ENCODE measurements around the gene KCTD13. TPM values are rescaled to one million over a fixed set of nuclear protein-coding genes. Genes with fewer than 3 reads are reported as not detected.
"Not testable (repeated sequence)": the region's sequence is repeated elsewhere in the genome, so short reads cannot be mapped to it uniquely, and the experiment has no call there.

The KCTD13 gene
- polyA plus RNA-seq, 1 of the 3 experiments (the other 2 are of a cell fraction) = 31.0 TPM

GRCh38 chr16:29961479-29962343, 35.7 kb upstream of the KCTD13 start, which contains the start of gene TMEM219 (continued):
- no peak for TF ChIP-seq RCOR1 (IDR thresholded peaks at IDR 0.05; ENCODE audit: low read length)
- no peak for TF ChIP-seq RAD21 (IDR thresholded peaks at IDR 0.05; ENCODE audit: low read length)
- no peak for TF ChIP-seq RXRA (IDR thresholded peaks at IDR 0.05; ENCODE audit: borderline replicate concordance, low read depth)
- peak; percentile 38 for TF ChIP-seq CHD2 (IDR thresholded peaks at IDR 0.05; ENCODE audit: low read length, partially characterized antibody)
- TF ChIP-seq MAX (IDR thresholded peaks at IDR 0.05; ENCODE audit: low read depth) = peak; percentile 78; the same call in 1 of the 2 replicates
- TF ChIP-seq, protein P1, sequence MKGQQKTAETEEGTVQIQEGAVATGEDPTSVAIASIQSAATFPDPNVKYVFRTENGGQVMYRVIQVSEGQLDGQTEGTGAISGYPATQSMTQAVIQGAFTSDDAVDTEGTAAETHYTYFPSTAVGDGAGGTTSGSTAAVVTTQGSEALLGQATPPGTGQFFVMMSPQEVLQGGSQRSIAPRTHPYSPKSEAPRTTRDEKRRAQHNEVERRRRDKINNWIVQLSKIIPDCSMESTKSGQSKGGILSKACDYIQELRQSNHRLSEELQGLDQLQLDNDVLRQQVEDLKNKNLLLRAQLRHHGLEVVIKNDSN (IDR thresholded peaks at IDR 0.05; ENCODE audit: borderline replicate concordance, low read depth) = 0 out of 2 replicates have a peak, but pooled peaks have one; percentile 9
- TF ChIP-seq SIN3A (IDR thresholded peaks at IDR 0.05; ENCODE audit: borderline replicate concordance, low read depth, low read length) = no peak
- 0 out of 2 replicates have a peak, but pooled peaks have one; percentile 21 for TF ChIP-seq GABPA (IDR thresholded peaks at IDR 0.05; ENCODE audit: low read depth)
- TF ChIP-seq, protein P2, sequence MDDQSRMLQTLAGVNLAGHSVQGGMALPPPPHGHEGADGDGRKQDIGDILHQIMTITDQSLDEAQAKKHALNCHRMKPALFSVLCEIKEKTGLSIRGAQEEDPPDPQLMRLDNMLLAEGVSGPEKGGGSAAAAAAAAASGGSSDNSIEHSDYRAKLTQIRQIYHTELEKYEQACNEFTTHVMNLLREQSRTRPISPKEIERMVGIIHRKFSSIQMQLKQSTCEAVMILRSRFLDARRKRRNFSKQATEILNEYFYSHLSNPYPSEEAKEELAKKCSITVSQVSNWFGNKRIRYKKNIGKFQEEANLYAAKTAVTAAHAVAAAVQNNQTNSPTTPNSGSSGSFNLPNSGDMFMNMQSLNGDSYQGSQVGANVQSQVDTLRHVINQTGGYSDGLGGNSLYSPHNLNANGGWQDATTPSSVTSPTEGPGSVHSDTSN (IDR thresholded peaks at IDR 0.05) = no peak

GRCh38 chr16:29961127-29961478, 35.1 kb upstream of the KCTD13 start:
- peak overlapping the region; percentile 97 for H3K4me2 ChIP-seq
- ChIA-PET POLR2A (interaction anchor here (0.8 to 1.9 kb wide), 5 partner anchors 12 to 105 kb away, joined by 3 to 10 read pairs (median 4); partner anchors contain the start of genes ALDOA, KCTD13 and TAOK2), CTCF (interaction anchor here (0.8 to 1.7 kb wide), 6 partner anchors 35 to 113 kb away, joined by 3 to 5 read pairs (median 4); partner anchors contain the start of genes ASPHD1, KCTD13 and SEZ6L2)
- H3K4me1 ChIP-seq (ENCODE audit: control insufficient read depth in 1 of 2, insufficient read depth in 2 of 2, low read depth in 1 of 2, low read length in 1 of 2) = peaks cover 0 to 15% of the 10 kb centered on the region in 2 experiments; a peak in 1 of 4 replicates
- H3K36me3 ChIP-seq (replicated peaks in 1 of 2; ENCODE audit: control insufficient read depth in 1 of 2, insufficient read depth in 2 of 2, low read length in 1 of 2) = peaks cover 0 to 5% of the 10 kb centered on the region in 2 experiments
- DNase-seq = no peak
- no peaks in the 10 kb centered on the region for H3K27me3 ChIP-seq (ENCODE audit: insufficient read depth)
- WGBS (ENCODE audit: low lambda C conversion rate) = 76% methylated on average over 10 of the region's 10 CpGs
- no peaks in the 10 kb centered on the region for H3K9me2 ChIP-seq
- peak overlapping the region; percentile 69 to 88; a peak in 3 of 4 replicates for H3K27ac ChIP-seq (ENCODE audit: low read depth in 2 of 2, low read length in 1 of 2)
- peaks cover 4% of the 10 kb centered on the region for H3F3A ChIP-seq (replicated peaks; ENCODE audit: insufficient read depth)
- TF ChIP-seq MAX (IDR thresholded peaks at IDR 0.05; ENCODE audit: low read depth) (no peak), RAD21 (IDR thresholded peaks at IDR 0.05; ENCODE audit: low read length) (no peak), TAF1 (IDR thresholded peaks at IDR 0.05; ENCODE audit: borderline replicate concordance, low read depth, low read length) (no peak), RCOR1 (IDR thresholded peaks at IDR 0.05; ENCODE audit: low read length) (no peak), GABPA (IDR thresholded peaks at IDR 0.05; ENCODE audit: low read depth) (no peak), SMC3 (IDR thresholded peaks at IDR 0.05; ENCODE audit: low read depth, low read length) (no peak), YY1 (IDR thresholded peaks at IDR 0.05; ENCODE audit: low read depth) (no peak), FOSL2 (IDR thresholded peaks at IDR 0.05; ENCODE audit: borderline replicate concordance, low read depth) (no peak)
- TF ChIP-seq, protein P3, sequence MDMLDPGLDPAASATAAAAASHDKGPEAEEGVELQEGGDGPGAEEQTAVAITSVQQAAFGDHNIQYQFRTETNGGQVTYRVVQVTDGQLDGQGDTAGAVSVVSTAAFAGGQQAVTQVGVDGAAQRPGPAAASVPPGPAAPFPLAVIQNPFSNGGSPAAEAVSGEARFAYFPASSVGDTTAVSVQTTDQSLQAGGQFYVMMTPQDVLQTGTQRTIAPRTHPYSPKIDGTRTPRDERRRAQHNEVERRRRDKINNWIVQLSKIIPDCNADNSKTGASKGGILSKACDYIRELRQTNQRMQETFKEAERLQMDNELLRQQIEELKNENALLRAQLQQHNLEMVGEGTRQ (IDR thresholded peaks at IDR 0.05; ENCODE audit: borderline replicate concordance, low read depth, low read length) = no peak
- H3K79me2 ChIP-seq (ENCODE audit: insufficient read depth) = peaks cover 2% of the 10 kb centered on the region
- peak overlapping the region; percentile 66 to 78 for H3K4me3 ChIP-seq (ENCODE audit: low read depth in 2 of 2, low read length in 1 of 2)
- peak overlapping the region; percentile 96 for H2AFZ ChIP-seq (ENCODE audit: low read depth)
- H3K9me3 ChIP-seq = no peaks in the 10 kb centered on the region
- H4K20me1 ChIP-seq (ENCODE audit: insufficient read depth) = no peaks in the 10 kb centered on the region
- H3K9ac ChIP-seq = peak overlapping the region; percentile 77

DNA sequence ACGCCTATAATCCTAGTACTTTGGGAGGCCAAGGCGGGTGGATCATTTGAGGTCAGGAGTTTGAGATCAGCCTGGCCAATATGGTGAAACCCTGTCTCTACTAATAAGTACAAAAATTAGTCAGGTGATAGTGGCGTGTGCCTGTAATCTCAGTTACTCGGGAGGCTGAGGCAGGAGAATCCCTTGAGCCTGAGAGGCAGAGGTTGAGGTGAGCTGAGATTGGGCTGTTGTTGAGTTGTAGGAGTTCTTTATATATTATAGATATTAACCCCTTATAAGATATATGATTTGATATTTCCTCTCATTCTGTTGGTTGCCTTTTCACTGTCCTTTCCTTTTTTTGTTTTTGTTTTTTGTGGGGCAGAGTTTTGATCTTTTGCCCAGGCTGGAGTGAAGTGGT, 33.8 kb upstream of the KCTD13 start:
- H3K4me2 ChIP-seq; H3K27ac ChIP-seq (ENCODE audit: low read depth in 2 of 2, low read length in 1 of 2); H3K79me2 ChIP-seq (ENCODE audit: insufficient read depth); DNase-seq; H3K9me2 ChIP-seq; H4K20me1 ChIP-seq (ENCODE audit: insufficient read depth); H3K27me3 ChIP-seq (ENCODE audit: insufficient read depth); POLR2A ChIA-PET; H3F3A ChIP-seq (replicated peaks; ENCODE audit: insufficient read depth); H3K9me3 ChIP-seq; H2AFZ ChIP-seq (ENCODE audit: low read depth); H3K4me3 ChIP-seq (ENCODE audit: low read depth in 2 of 2, low read length in 1 of 2); H3K9ac ChIP-seq; H3K36me3 ChIP-seq (replicated peaks in 1 of 2; ENCODE audit: control insufficient read depth in 1 of 2, insufficient read depth in 2 of 2, low read length in 1 of 2): not testable (repeated sequence)
- peaks cover 0 to 15% of the 10 kb centered on the region in 2 experiments; a peak in 1 of 4 replicates for H3K4me1 ChIP-seq (ENCODE audit: control insufficient read depth in 1 of 2, insufficient read depth in 2 of 2, low read depth in 1 of 2, low read length in 1 of 2)
- CTCF ChIA-PET = interaction anchor here (1.4 to 1.7 kb wide), 2 partner anchors 35 to 46 kb away, joined by 5 read pairs; no protein-coding TSS in a partner anchor
- WGBS (ENCODE audit: low lambda C conversion rate) = 94% methylated on average over 4 of the region's 4 CpGs

Measured in SK-N-SH (cell line).